ENCODE data around the gene OSBPL7.

- TF ChIP-seq CTCF (IDR thresholded peaks at IDR 0.05) (no peak), EZH2 (IDR thresholded peaks at IDR 0.05) (no peak)
Measured at GRCh38 chr17:47781397-47781796, 40.2 kb downstream of the OSBPL7 start.

All from neural progenitor cell (in vitro differentiated cells).